CD4-positive, alpha-beta T cell (primary cell): ENCODE measurements around the gene KIF7. TPM values are rescaled to one million over a fixed set of nuclear protein-coding genes. Genes with fewer than 3 reads are reported as not detected.

Experiments
- ATAC-seq: fragments of 200-7000 bp; cut with Tn5 transposase; one replicate; pipeline ENCODE4 v1.10.0; 2022; ENCODE audit warnings: mild to moderate bottlenecking; ENCODE audit not compliant: poor library complexity
- CTCF ChIA-PET: fragments of 350-600 bp; sonication (Branson Sonifier 250); formaldehyde crosslinking; loops from one replicate; lab custom pipeline; 2021; ENCODE audit warnings: antibody characterized with exemption, inconsistent platforms; lab: Charles Lee
- POLR2A ChIA-PET: fragments of 350-600 bp; sonication (Branson Sonifier 250); formaldehyde crosslinking; loops from one replicate; lab custom pipeline; 2021; ENCODE audit warnings: antibody characterized with exemption, inconsistent platforms; lab: Charles Lee
- DNase-seq, 14 experiments: peaks; one replicate each; pipeline ENCODE4 v3.0.0-alpha.2; 2013 to 2020; ENCODE audit warnings: mixed read lengths in 2 of 14
- H3K27ac ChIP-seq, 2 donors: one replicate each; pipeline versions ENCODE4 v1.5.1 to v1.7.0; 2013; ENCODE audit warnings: low read length in 2 of 2, low read depth in 1 of 2, mild to moderate bottlenecking in 1 of 2
- H3K27me3 ChIP-seq, 2 experiments: 1 replicate in 1 of 2; 2 replicates in 1 of 2; pipeline versions ENCODE4 v1.6.1 to v1.7.0; 2013; ENCODE audit warnings: low read length in 2 of 2, control low read depth in 1 of 2, mild to moderate bottlenecking in 1 of 2, moderate library complexity in 1 of 2; ENCODE audit not compliant: insufficient read depth in 2 of 2, control insufficient read depth in 1 of 2
- H3K36me3 ChIP-seq: one replicate; pipeline ENCODE4 v1.6.1; 2013; ENCODE audit warnings: low read length, control low read depth; ENCODE audit not compliant: insufficient read depth
- H3K4me1 ChIP-seq: one replicate; pipeline ENCODE4 v1.6.1; 2013; ENCODE audit warnings: low read length, control low read depth; ENCODE audit not compliant: insufficient read depth
- H3K4me3 ChIP-seq: one replicate; pipeline ENCODE4 v1.5.1; 2013; ENCODE audit warnings: mild to moderate bottlenecking, low read length, moderate library complexity
- H3K9me3 ChIP-seq, 2 experiments: 1 replicate in 1 of 2; 2 replicates in 1 of 2; pipeline versions ENCODE4 v1.6.1 to v1.7.0; 2013; ENCODE audit warnings: low read length in 2 of 2, mild to moderate bottlenecking in 2 of 2, control low read depth in 1 of 2, moderate library complexity in 1 of 2; ENCODE audit not compliant: control insufficient read depth in 1 of 2, insufficient read depth in 1 of 2
- H3K27ac Mint-ChIP-seq: one replicate; pipeline ENCODE4 v1.8.0; 2020; ENCODE audit warnings: mixed read lengths
- H3K27me3 Mint-ChIP-seq: one replicate; pipeline ENCODE4 v1.8.0; 2021; ENCODE audit warnings: mixed read lengths
- H3K36me3 Mint-ChIP-seq: one replicate; pipeline ENCODE4 v1.8.0; 2021; ENCODE audit warnings: low read depth, mixed read lengths
- H3K4me1 Mint-ChIP-seq: one replicate; pipeline ENCODE4 v1.8.0; 2021; ENCODE audit warnings: low read depth, mixed read lengths
- H3K4me3 Mint-ChIP-seq: one replicate; pipeline ENCODE4 v1.8.0; 2020; ENCODE audit warnings: mild to moderate bottlenecking, mixed read lengths
- H3K9me3 Mint-ChIP-seq: one replicate; pipeline ENCODE4 v1.8.0; 2020; ENCODE audit warnings: mixed read lengths
- CTCF ChIP-seq: fragments of 200-600 bp; IDR thresholded peaks from one replicate; pipeline ENCODE4 v1.8.0; 2022; ENCODE audit warnings: antibody characterized with exemption, mild to moderate bottlenecking
- intact Hi-C, 2 experiments: fragments of 100-400 bp; cut with DNase I in 1 of 2; cut with micrococcal nuclease in 1 of 2; formaldehyde crosslinking; loops; one replicate each; pipeline versions ENCODE4 v1.15.1 to v1.9.0; 2023 to 2025; cut with DNase I, micrococcal nuclease
- total RNA-seq, 174 experiments: library from RNA in 2 of 174; stranded (reverse) in 2 of 174; gene quantifications; one replicate each; pipeline ENCODE4 v1.2.3 and lab custom pipeline; 2021 to 2026

Gene KIF7
- total RNA-seq, 2 experiments from 2014 or later: 0.08 to 0.20 TPM

GRCh38 chr15:89674526-89674925 is 19.3 kb upstream of the KIF7 start:
- Histone ChIP-seq H3K36me3 (no peaks in the 10 kb centered on the region), H3K9me3 (peaks cover 0 to 5% of the 10 kb centered on the region in 2 experiments), H3K4me3 (no peak overlapping the region), H3K4me1 (no peaks in the 10 kb centered on the region), H3K27me3 (no peaks in the 10 kb centered on the region), H3K27ac (no peak overlapping the region)
- DNase-seq (no peak), ATAC-seq (no peak)
- Mint-ChIP-seq H3K27ac (no peak overlapping the region), H3K9me3 (no peaks in the 10 kb centered on the region), H3K4me1 (no peaks in the 10 kb centered on the region), H3K27me3 (no peaks in the 10 kb centered on the region), H3K4me3 (no peak overlapping the region), H3K36me3 (no peaks in the 10 kb centered on the region)
- intact Hi-C loops: no loop called here
- TF ChIP-seq CTCF: no peak
- ChIA-PET CTCF (no interaction called here), POLR2A (no interaction called here)

GRCh38 chr15:89673165-89673512 is 17.9 kb upstream of the KIF7 start:
- DNase-seq (peak in 2 of 14 experiments; percentile 8 to 37), ATAC-seq (no peak)
- Histone ChIP-seq H3K27me3 (no peaks in the 10 kb centered on the region), H3K9me3 (peaks cover 0 to 5% of the 10 kb centered on the region in 2 experiments), H3K27ac (no peak overlapping the region), H3K4me1 (no peaks in the 10 kb centered on the region), H3K4me3 (no peak overlapping the region), H3K36me3 (no peaks in the 10 kb centered on the region)
- TF ChIP-seq CTCF: no peak
- POLR2A ChIA-PET: no interaction called here
- Mint-ChIP-seq H3K4me3 (no peak overlapping the region), H3K36me3 (no peaks in the 10 kb centered on the region), H3K4me1 (no peaks in the 10 kb centered on the region), H3K27ac (no peak overlapping the region), H3K27me3 (peaks cover 9% of the 10 kb centered on the region), H3K9me3 (no peaks in the 10 kb centered on the region)
- CTCF ChIA-PET: no interaction called here
- intact Hi-C loops: no loop called here

GRCh38 chr15:89672221-89673164 is 17.2 kb upstream of the KIF7 start:
- Histone ChIP-seq H3K9me3 (peaks cover 0 to 7% of the 10 kb centered on the region in 2 experiments), H3K4me3 (no peak overlapping the region), H3K27me3 (no peaks in the 10 kb centered on the region), H3K4me1 (no peaks in the 10 kb centered on the region), H3K36me3 (no peaks in the 10 kb centered on the region), H3K27ac (no peak overlapping the region)
- no peak overlapping the region for H3K4me3 Mint-ChIP-seq
- no peak for TF ChIP-seq CTCF
- ChIA-PET POLR2A (no interaction called here), CTCF (no interaction called here)
- no peaks in the 10 kb centered on the region for H3K4me1 Mint-ChIP-seq
- H3K27ac Mint-ChIP-seq: no peak overlapping the region
- intact Hi-C loops: no loop called here
- H3K27me3 Mint-ChIP-seq: peaks cover 13% of the 10 kb centered on the region
- H3K36me3 Mint-ChIP-seq: no peaks in the 10 kb centered on the region
- no peaks in the 10 kb centered on the region for H3K9me3 Mint-ChIP-seq
- DNase-seq (no peak), ATAC-seq (no peak)
